COLO668 (cell line): ENCODE results near the gene RAB9B.

Source experiments
- DNase-seq: peaks from one replicate; lab custom pipeline; 2025; ENCODE audit not compliant: unreplicated experiment; lab: John Stamatoyannopoulos, UW

Gene RAB9B

GRCh38 chrX:103773445-103773844 is 58.6 kb downstream of the RAB9B start:
- DNase-seq: no peak
